Superior temporal gyrus (tissue), 1 donor: ENCODE measurements around the gene ZNF160.
"Not testable (repeated sequence)": the region's sequence is repeated elsewhere in the genome, so short reads cannot be mapped to it uniquely, and the experiment has no call there.

Experiments
- DNase-seq: peaks from one replicate; pipeline ENCODE4 v3.0.0-alpha.2; 2016; ENCODE audit errors: extremely low spot score

Gene ZNF160

GRCh38 chr19:53103234-53104203, at the start of gene ZNF160:
Gene ZNF160, minus strand, starts transcription at chr19:53103422. Its CDS starts 17,146 bp downstream, at chr19:53086276.
- peak; percentile 97 for DNase-seq

- DNase-seq: no peak
Measured at GRCh38 chr19:53147645-53148044, 44.4 kb upstream of the ZNF160 start.

- no peak for DNase-seq
Measured at GRCh38 chr19:53140351-53140750, 37.1 kb upstream of the ZNF160 start.

GRCh38 chr19:53136432-53136831, 33.2 kb upstream of the ZNF160 start:
- DNase-seq: no peak

- peak; percentile 94 for DNase-seq
Measured at GRCh38 chr19:53132141-53132991, 29.1 kb upstream of the ZNF160 start, which contains the start of gene ZNF415. Gene ZNF415, minus strand, starts transcription at chr19:53132910. Its CDS starts 10,234 bp downstream, at chr19:53122676.

- peak; percentile 34 for DNase-seq
Measured at GRCh38 chr19:53131727-53132126, 28.5 kb upstream of the ZNF160 start.

- no peak for DNase-seq
Measured at GRCh38 chr19:53131085-53131590, 27.9 kb upstream of the ZNF160 start.

- peak; percentile 53 for DNase-seq
Measured at GRCh38 chr19:53130506-53130905, 27.3 kb upstream of the ZNF160 start.

GRCh38 chr19:53126733-53127526, 23.7 kb upstream of the ZNF160 start:
- DNase-seq: not testable (repeated sequence)

GRCh38 chr19:53123400-53123799, 20.2 kb upstream of the ZNF160 start:
- no peak for DNase-seq

GRCh38 chr19:53112286-53112685, 9.1 kb upstream of the ZNF160 start:
- DNase-seq: peak; percentile 35

- no peak for DNase-seq
Measured at GRCh38 chr19:53109527-53109926, 6.3 kb upstream of the ZNF160 start.

- DNase-seq: no peak
Measured at GRCh38 chr19:53102756-53103233, 427 bp downstream of the ZNF160 start.

GRCh38 chr19:53102206-53102755, 941 bp downstream of the ZNF160 start:
- DNase-seq: no peak

GRCh38 chr19:53101518-53101917, 1.7 kb downstream of the ZNF160 start:
- no peak for DNase-seq

GRCh38 chr19:53098570-53098969, 4.7 kb downstream of the ZNF160 start:
- not testable (repeated sequence) for DNase-seq

- DNase-seq: not testable (repeated sequence)
Measured at GRCh38 chr19:53096982-53097690, 6.1 kb downstream of the ZNF160 start.

- not testable (repeated sequence) for DNase-seq
Measured at GRCh38 chr19:53096579-53096978, 6.6 kb downstream of the ZNF160 start.

- no peak for DNase-seq
Measured at GRCh38 chr19:53094754-53095575, 8.3 kb downstream of the ZNF160 start.
